HepG2 (cell line): ENCODE data around the gene MIEF1. TPM values are rescaled to one million over a fixed set of nuclear protein-coding genes. Genes with fewer than 3 reads are reported as not detected.

Experiments used
- GFI1 ChIP-seq: sonication (generic); formaldehyde crosslinking; IDR thresholded peaks from 2 replicates; pipeline ENCODE4 v1.5.0; 2020; ENCODE audit warnings: missing genetic modification reagents, mild to moderate bottlenecking, borderline replicate concordance
- HNRNPL ChIP-seq: fragments of 200-400 bp; formaldehyde crosslinking; IDR thresholded peaks from 2 replicates; pipeline ENCODE4 v1.6.1; 2017; ENCODE audit warnings: mild to moderate bottlenecking, low read depth, low read length
- JUNB ChIP-seq: sonication (generic); formaldehyde crosslinking; IDR thresholded peaks from 2 replicates; pipeline ENCODE4 v1.8.0; 2022; ENCODE audit warnings: missing genetic modification reagents, mild to moderate bottlenecking, borderline replicate concordance
- MBD4 ChIP-seq: IDR thresholded peaks from 2 replicates; pipeline ENCODE4 v1.6.1; 2012; ENCODE audit warnings: low read length, inconsistent platforms, borderline replicate concordance
- NFATC3 ChIP-seq: sonication (generic); formaldehyde crosslinking; IDR thresholded peaks from 2 replicates; pipeline ENCODE4 v1.5.1; 2020; ENCODE audit warnings: mild to moderate bottlenecking, missing genetic modification reagents
- PHF20 ChIP-seq: sonication (generic); formaldehyde crosslinking; IDR thresholded peaks from 2 replicates; pipeline ENCODE4 v1.5.0; 2020; ENCODE audit warnings: mild to moderate bottlenecking, missing genetic modification reagents
- SPEN ChIP-seq: sonication (generic); formaldehyde crosslinking; IDR thresholded peaks from 2 replicates; pipeline ENCODE4 v1.5.1; 2020; ENCODE audit warnings: low read depth, mild to moderate bottlenecking, missing genetic modification reagents
- TBX2 ChIP-seq: sonication (generic); formaldehyde crosslinking; IDR thresholded peaks from 2 replicates; pipeline ENCODE4 v1.5.0; 2020; ENCODE audit warnings: missing genetic modification reagents, mild to moderate bottlenecking, borderline replicate concordance
- YY1 ChIP-seq: IDR thresholded peaks from 2 replicates; pipeline ENCODE4 v1.6.1; 2011; ENCODE audit warnings: low read length, low read depth, moderate library complexity, mild to moderate bottlenecking; ENCODE audit not compliant: insufficient read depth, insufficient replicate concordance
- ZBTB20 ChIP-seq: sonication (generic); formaldehyde crosslinking; IDR thresholded peaks from 2 replicates; pipeline ENCODE4 v1.8.1; 2023; ENCODE audit warnings: missing genetic modification reagents, low read depth, mild to moderate bottlenecking, borderline replicate concordance
- ZMYM4 ChIP-seq: sonication (generic); formaldehyde crosslinking; IDR thresholded peaks from 2 replicates; pipeline ENCODE4 v1.8.1; 2023; ENCODE audit warnings: mild to moderate bottlenecking, missing genetic modification reagents
- ZNF460 ChIP-seq: sonication (generic); formaldehyde crosslinking; IDR thresholded peaks from 2 replicates; pipeline ENCODE4 v1.5.1; 2020; ENCODE audit warnings: missing genetic modification reagents, mild to moderate bottlenecking, borderline replicate concordance
- ZNF563 ChIP-seq: sonication (generic); formaldehyde crosslinking; IDR thresholded peaks from 2 replicates; pipeline ENCODE4 v1.8.0; 2022; ENCODE audit warnings: mild to moderate bottlenecking, moderate library complexity, missing genetic modification reagents
- ZNF660 ChIP-seq: sonication (generic); formaldehyde crosslinking; IDR thresholded peaks from 2 replicates; pipeline ENCODE4 v1.5.1; 2020; ENCODE audit warnings: mild to moderate bottlenecking, low read depth, missing genetic modification reagents, borderline replicate concordance
- polyA plus RNA-seq, 8 experiments: library from polyadenylated mRNA; depleted of rRNA in 3 of 8; stranded (reverse) in 7 of 8; unstranded in 1 of 8; fragments of >200 nt; fragmentation: Illumina TruSeq in 4 of 8; extraction: Trizol in 4 of 8; gene quantifications; 2 replicates each; pipeline versions ENCODE4 v1.2.1 to v1.2.3, GENCODE V29; 2011 to 2016; ENCODE audit warnings: low read depth in 4 of 8, missing spikeins in 1 of 8, mixed read lengths in 1 of 8; ENCODE audit not compliant: insufficient read depth in 1 of 8
- total RNA-seq, 5 experiments: library from RNA; depleted of rRNA; stranded (reverse); fragments of >200 nt; fragmentation: Illumina TruSeq; extraction: Trizol; gene quantifications; 2 replicates each; pipeline ENCODE4 v1.2.3, GENCODE V29; 2016; ENCODE audit warnings: low read depth in 1 of 5
- TF ChIP-seq, protein P1 (sequence below): sonication (generic); formaldehyde crosslinking; IDR thresholded peaks from 2 replicates; pipeline ENCODE4 v1.8.0; 2022; ENCODE audit warnings: missing genetic modification reagents, mild to moderate bottlenecking, borderline replicate concordance
- TF ChIP-seq, protein P2 (sequence below): sonication (generic); formaldehyde crosslinking; IDR thresholded peaks from 2 replicates; pipeline ENCODE4 v1.8.0; 2022; ENCODE audit warnings: missing genetic modification reagents, mild to moderate bottlenecking, moderate library complexity, borderline replicate concordance
- TF ChIP-seq, protein P3 (sequence below): sonication (generic); formaldehyde crosslinking; IDR thresholded peaks from 2 replicates; pipeline ENCODE4 v1.4.0; 2020; ENCODE audit warnings: missing genetic modification reagents
- TF ChIP-seq, protein P4 (sequence below): sonication (generic); formaldehyde crosslinking; IDR thresholded peaks from 2 replicates; pipeline ENCODE4 v1.9.0; 2021; ENCODE audit warnings: missing genetic modification reagents, mild to moderate bottlenecking, borderline replicate concordance
- TF ChIP-seq, protein P5 (sequence below): sonication (generic); formaldehyde crosslinking; IDR thresholded peaks from 2 replicates; pipeline ENCODE4 v1.4.0; 2020; ENCODE audit warnings: missing genetic modification reagents
- TF ChIP-seq, protein P6 (sequence below): sonication (generic); formaldehyde crosslinking; IDR thresholded peaks from 2 replicates; pipeline ENCODE4 v1.4.0; 2020; ENCODE audit warnings: missing genetic modification reagents, mild to moderate bottlenecking, borderline replicate concordance
- TF ChIP-seq, protein P7 (sequence below): sonication (generic); formaldehyde crosslinking; IDR thresholded peaks from 2 replicates; pipeline ENCODE4 v1.4.0; 2020; ENCODE audit warnings: missing genetic modification reagents, low read depth, mild to moderate bottlenecking, borderline replicate concordance

MIEF1 gene
- total and polyA plus RNA-seq, 2 of the 13 experiments (the other 11 are each of a cell fraction or from before 2014, with no cell fraction given), result 21.7 to 34.8 TPM

DNA sequence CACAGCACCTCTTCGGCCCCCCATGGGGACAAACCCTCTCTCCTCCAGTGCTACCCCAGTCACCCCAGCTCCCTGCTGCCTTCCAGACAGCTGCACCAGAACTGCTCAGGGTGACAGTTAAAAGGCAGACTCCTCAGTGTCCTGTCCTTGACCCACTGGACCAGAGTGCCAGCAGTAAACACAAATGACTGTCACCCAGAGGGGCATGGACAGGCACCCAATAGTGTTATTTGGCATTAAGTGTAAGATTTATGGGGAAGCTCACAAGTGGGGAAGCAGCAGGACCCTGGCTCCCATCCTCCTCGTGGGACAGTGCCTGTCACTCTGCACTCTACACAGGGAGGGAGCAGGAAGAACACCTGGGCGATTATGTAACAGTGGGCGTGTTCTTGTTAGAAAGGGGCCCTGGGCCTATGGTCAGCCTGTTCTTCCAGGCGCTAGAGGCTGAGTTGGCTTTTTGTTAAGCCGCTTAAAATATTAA, 25.4 kb downstream of the MIEF1 start (continued):
- TF ChIP-seq, protein P1, sequence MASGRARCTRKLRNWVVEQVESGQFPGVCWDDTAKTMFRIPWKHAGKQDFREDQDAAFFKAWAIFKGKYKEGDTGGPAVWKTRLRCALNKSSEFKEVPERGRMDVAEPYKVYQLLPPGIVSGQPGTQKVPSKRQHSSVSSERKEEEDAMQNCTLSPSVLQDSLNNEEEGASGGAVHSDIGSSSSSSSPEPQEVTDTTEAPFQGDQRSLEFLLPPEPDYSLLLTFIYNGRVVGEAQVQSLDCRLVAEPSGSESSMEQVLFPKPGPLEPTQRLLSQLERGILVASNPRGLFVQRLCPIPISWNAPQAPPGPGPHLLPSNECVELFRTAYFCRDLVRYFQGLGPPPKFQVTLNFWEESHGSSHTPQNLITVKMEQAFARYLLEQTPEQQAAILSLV, result no peak
- TF ChIP-seq GFI1 (CRISPR knock-in tag) (no peak), HNRNPL (no peak), JUNB (CRISPR knock-in tag) (no peak), YY1 (no peak), MBD4 (no peak), ZNF460 (CRISPR knock-in tag) (no peak), ZNF563 (no peak), ZBTB20 (CRISPR knock-in tag) (no peak), PHF20 (CRISPR knock-in tag) (no peak), ZNF660 (CRISPR knock-in tag) (no peak), ZMYM4 (CRISPR knock-in tag) (no peak), TBX2 (CRISPR knock-in tag) (no peak; the same call in 1 of the 2 replicates), SPEN (CRISPR knock-in tag) (no peak), NFATC3 (CRISPR knock-in tag) (no peak)
- TF ChIP-seq, protein P2, sequence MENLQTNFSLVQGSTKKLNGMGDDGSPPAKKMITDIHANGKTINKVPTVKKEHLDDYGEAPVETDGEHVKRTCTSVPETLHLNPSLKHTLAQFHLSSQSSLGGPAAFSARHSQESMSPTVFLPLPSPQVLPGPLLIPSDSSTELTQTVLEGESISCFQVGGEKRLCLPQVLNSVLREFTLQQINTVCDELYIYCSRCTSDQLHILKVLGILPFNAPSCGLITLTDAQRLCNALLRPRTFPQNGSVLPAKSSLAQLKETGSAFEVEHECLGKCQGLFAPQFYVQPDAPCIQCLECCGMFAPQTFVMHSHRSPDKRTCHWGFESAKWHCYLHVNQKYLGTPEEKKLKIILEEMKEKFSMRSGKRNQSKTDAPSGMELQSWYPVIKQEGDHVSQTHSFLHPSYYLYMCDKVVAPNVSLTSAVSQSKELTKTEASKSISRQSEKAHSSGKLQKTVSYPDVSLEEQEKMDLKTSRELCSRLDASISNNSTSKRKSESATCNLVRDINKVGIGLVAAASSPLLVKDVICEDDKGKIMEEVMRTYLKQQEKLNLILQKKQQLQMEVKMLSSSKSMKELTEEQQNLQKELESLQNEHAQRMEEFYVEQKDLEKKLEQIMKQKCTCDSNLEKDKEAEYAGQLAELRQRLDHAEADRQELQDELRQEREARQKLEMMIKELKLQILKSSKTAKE (CRISPR knock-in tag), result peak; percentile 61
- TF ChIP-seq, protein P3, sequence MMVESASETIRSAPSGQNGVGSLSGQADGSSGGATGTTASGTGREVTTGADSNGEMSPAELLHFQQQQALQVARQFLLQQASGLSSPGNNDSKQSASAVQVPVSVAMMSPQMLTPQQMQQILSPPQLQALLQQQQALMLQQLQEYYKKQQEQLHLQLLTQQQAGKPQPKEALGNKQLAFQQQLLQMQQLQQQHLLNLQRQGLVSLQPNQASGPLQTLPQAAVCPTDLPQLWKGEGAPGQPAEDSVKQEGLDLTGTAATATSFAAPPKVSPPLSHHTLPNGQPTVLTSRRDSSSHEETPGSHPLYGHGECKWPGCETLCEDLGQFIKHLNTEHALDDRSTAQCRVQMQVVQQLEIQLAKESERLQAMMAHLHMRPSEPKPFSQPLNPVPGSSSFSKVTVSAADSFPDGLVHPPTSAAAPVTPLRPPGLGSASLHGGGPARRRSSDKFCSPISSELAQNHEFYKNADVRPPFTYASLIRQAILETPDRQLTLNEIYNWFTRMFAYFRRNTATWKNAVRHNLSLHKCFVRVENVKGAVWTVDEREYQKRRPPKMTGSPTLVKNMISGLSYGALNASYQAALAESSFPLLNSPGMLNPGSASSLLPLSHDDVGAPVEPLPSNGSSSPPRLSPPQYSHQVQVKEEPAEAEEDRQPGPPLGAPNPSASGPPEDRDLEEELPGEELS (CRISPR knock-in tag), result no peak
- TF ChIP-seq, protein P4, sequence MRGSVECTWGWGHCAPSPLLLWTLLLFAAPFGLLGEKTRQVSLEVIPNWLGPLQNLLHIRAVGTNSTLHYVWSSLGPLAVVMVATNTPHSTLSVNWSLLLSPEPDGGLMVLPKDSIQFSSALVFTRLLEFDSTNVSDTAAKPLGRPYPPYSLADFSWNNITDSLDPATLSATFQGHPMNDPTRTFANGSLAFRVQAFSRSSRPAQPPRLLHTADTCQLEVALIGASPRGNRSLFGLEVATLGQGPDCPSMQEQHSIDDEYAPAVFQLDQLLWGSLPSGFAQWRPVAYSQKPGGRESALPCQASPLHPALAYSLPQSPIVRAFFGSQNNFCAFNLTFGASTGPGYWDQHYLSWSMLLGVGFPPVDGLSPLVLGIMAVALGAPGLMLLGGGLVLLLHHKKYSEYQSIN (CRISPR knock-in tag), result no peak
- TF ChIP-seq, protein P5, sequence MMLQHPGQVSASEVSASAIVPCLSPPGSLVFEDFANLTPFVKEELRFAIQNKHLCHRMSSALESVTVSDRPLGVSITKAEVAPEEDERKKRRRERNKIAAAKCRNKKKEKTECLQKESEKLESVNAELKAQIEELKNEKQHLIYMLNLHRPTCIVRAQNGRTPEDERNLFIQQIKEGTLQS (CRISPR knock-in tag), result no peak
- TF ChIP-seq, protein P6, sequence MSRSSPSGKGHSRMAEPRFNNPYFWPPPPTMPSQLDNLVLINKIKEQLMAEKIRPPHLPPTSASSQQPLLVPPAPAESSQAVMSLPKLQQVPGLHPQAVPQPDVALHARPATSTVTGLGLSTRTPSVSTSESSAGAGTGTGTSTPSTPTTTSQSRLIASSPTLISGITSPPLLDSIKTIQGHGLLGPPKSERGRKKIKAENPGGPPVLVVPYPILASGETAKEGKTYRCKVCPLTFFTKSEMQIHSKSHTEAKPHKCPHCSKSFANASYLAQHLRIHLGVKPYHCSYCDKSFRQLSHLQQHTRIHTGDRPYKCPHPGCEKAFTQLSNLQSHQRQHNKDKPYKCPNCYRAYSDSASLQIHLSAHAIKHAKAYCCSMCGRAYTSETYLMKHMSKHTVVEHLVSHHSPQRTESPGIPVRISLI (CRISPR knock-in tag), result no peak
- TF ChIP-seq, protein P7, sequence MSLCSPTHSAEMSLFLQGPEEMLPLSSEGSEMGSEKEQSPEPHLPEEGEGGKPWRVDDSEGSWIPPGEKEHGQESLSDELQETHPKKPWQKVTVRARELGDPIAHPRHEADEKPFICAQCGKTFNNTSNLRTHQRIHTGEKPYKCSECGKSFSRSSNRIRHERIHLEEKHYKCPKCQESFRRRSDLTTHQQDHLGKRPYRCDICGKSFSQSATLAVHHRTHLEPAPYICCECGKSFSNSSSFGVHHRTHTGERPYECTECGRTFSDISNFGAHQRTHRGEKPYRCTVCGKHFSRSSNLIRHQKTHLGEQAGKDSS (CRISPR knock-in tag), result no peak
